SK-N-SH treated with all-trans-retinoic acid at 6 μM for 48 hours (cell line): ENCODE measurements around the gene RAD23A.

ENCODE experiments used
- ATAC-seq: fragments of 200-7000 bp; cut with Tn5 transposase; 3 replicates; pipeline ENCODE4 v1.9.1; 2020; ENCODE audit warnings: mild to moderate bottlenecking, moderate library complexity
- ARNTL ChIP-seq: fragments of 450-650 bp; formaldehyde crosslinking; IDR thresholded peaks from 2 replicates; pipeline ENCODE4 v1.5.0; 2020; ENCODE audit warnings: low read depth, mild to moderate bottlenecking, moderate library complexity, borderline replicate concordance
- CSDC2 ChIP-seq: fragments of 250-450 bp; sonication (Bioruptor Pico); IDR thresholded peaks from 2 replicates; pipeline ENCODE4 v1.5.0; 2020; ENCODE audit warnings: mild to moderate bottlenecking, moderate library complexity
- ESRRG ChIP-seq: fragments of 250-450 bp; sonication (Bioruptor Pico); IDR thresholded peaks from 2 replicates; pipeline ENCODE4 v1.6.1; 2021; ENCODE audit warnings: mild to moderate bottlenecking
- GLIS3 ChIP-seq: fragments of 250-450 bp; sonication (Bioruptor Pico); IDR thresholded peaks from 2 replicates; pipeline ENCODE4 v1.5.0; 2020; ENCODE audit warnings: mild to moderate bottlenecking, moderate library complexity
- ISL1 ChIP-seq: fragments of 250-450 bp; sonication (Bioruptor Pico); IDR thresholded peaks from 2 replicates; pipeline ENCODE4 v2.1.2; 2022; ENCODE audit warnings: mild to moderate bottlenecking, moderate library complexity
- OSR1 ChIP-seq: fragments of 250-450 bp; sonication (Bioruptor Pico); IDR thresholded peaks from 2 replicates; pipeline ENCODE4 v1.8.0; 2022; ENCODE audit warnings: moderate library complexity, mild to moderate bottlenecking, inconsistent platforms
- PPARA ChIP-seq: fragments of 250-450 bp; sonication (Bioruptor Pico); IDR thresholded peaks from 2 replicates; pipeline ENCODE4 v1.5.0; 2020; ENCODE audit warnings: mild to moderate bottlenecking, borderline replicate concordance
- RARB ChIP-seq: fragments of 250-450 bp; sonication (Bioruptor Pico); IDR thresholded peaks from 2 replicates; pipeline ENCODE4 v1.8.0; 2021; ENCODE audit warnings: mild to moderate bottlenecking, moderate library complexity
- SNAI2 ChIP-seq: fragments of 250-450 bp; sonication (Bioruptor Pico); IDR thresholded peaks from 2 replicates; pipeline ENCODE4 v1.5.0; 2020; ENCODE audit warnings: mild to moderate bottlenecking, moderate library complexity
- TOX ChIP-seq: fragments of 250-450 bp; sonication (Bioruptor Pico); IDR thresholded peaks from 2 replicates; pipeline ENCODE4 v1.8.0; 2021; ENCODE audit warnings: mild to moderate bottlenecking, moderate library complexity, borderline replicate concordance
- ZFP3 ChIP-seq: fragments of 250-450 bp; sonication (Bioruptor Pico); IDR thresholded peaks from 2 replicates; pipeline ENCODE4 v1.5.0; 2020; ENCODE audit warnings: mild to moderate bottlenecking, moderate library complexity
- ZFP30 ChIP-seq: fragments of 450-650 bp; formaldehyde crosslinking; IDR thresholded peaks from 2 replicates; pipeline ENCODE4 v1.5.0; 2022; ENCODE audit warnings: mild to moderate bottlenecking, moderate library complexity
- ZNF565 ChIP-seq: fragments of 450-650 bp; formaldehyde crosslinking; conservative IDR thresholded peaks from 2 replicates; pipeline ENCODE4 v1.5.0; 2020; ENCODE audit warnings: low read depth, mild to moderate bottlenecking, moderate library complexity
- ZNF8 ChIP-seq: fragments of 450-650 bp; formaldehyde crosslinking; IDR thresholded peaks from 2 replicates; pipeline ENCODE4 v1.5.0; 2020; ENCODE audit warnings: mild to moderate bottlenecking, moderate library complexity
- TF ChIP-seq, protein P1 (sequence below): fragments of 250-450 bp; sonication (Bioruptor Pico); IDR thresholded peaks from 2 replicates; pipeline ENCODE4 v1.5.1; 2021; ENCODE audit warnings: mild to moderate bottlenecking, moderate library complexity
- TF ChIP-seq, protein P2 (sequence below): fragments of 250-450 bp; sonication (Bioruptor Pico); IDR thresholded peaks from 2 replicates; pipeline ENCODE4 v1.5.0; 2020; ENCODE audit warnings: mild to moderate bottlenecking, moderate library complexity
- TF ChIP-seq, protein P3 (sequence below): fragments of 250-450 bp; sonication (Bioruptor Pico); IDR thresholded peaks from 2 replicates; pipeline ENCODE4 v1.8.0; 2020; ENCODE audit warnings: mild to moderate bottlenecking, moderate library complexity, borderline replicate concordance
- TF ChIP-seq, protein P4 (sequence below): fragments of 250-450 bp; sonication (Bioruptor Pico); IDR thresholded peaks from 2 replicates; pipeline ENCODE4 v1.8.0; 2021; ENCODE audit warnings: low read depth, mild to moderate bottlenecking, moderate library complexity, borderline replicate concordance
- TF ChIP-seq, protein P5 (sequence below): fragments of 250-450 bp; sonication (Bioruptor Pico); IDR thresholded peaks from 2 replicates; pipeline ENCODE4 v1.5.1; 2020; ENCODE audit warnings: low read depth, mild to moderate bottlenecking, moderate library complexity

RAD23A gene

DNA sequence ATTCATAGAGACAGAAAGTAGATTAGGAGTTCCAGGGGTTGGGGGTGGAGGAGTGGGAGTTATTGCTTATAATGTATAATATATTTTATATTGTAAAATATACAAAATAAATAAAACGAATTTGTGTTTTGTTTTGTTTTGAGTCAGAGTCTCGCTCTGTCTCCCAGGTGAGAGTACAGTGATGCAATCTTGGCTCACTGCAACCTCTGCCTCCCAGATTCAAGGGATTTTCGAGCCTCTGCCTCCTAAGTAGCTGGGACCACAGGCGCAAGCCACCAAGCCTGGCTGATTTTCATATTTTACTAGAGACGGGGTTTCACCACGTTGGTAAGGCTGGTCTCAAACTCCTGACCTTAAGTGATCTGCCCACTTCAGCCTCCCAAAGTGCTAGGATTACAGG, 13.8 kb downstream of the RAD23A start:
- no peak for ATAC-seq

DNA sequence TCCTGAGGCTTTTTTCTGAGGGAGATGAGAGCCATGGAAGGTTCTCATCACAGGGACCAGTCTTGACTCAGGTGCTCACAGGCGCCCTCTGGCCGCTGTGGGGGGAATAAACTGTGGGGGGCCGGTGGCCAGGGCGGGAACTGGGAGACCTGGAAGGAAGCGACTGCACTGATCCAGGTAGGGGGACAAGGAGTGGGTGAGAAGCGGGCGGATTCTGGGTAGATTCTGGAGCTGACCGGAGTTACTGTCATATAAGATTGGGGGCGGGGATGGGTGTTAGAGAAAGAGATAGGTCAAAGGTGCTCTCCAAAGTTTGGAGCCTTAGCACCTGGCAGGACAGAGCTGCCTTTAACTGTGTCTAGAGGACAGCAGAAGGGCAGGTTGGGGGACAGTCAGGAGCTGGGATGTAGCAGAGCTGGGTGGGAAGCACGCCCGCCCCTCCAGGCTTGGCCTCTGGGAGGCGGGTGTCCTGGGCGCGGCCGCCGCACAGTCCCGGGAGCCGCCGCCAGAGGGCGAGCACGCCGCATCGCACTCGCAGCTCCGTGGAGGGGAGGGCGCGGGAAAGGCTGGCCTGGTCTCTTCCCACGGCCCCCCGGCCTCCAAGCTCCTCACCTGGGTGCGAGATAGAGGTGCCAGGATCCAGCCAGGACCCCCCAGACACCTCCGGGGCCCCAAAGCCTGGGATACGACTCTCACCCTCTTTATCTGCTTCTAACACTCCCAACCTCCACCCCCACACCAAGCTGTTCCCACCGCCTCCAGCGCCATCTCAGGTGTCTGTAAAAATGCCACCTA, 19.6 kb downstream of the RAD23A start:
- ATAC-seq = peak; percentile 94

More for the DNA sequence above, 13.8 kb downstream of the RAD23A start:
- no peak for TF ChIP-seq ZNF565 (CRISPR knock-in tag)
- no peak for TF ChIP-seq ZFP3 (CRISPR knock-in tag)
- TF ChIP-seq PPARA (CRISPR knock-in tag) = no peak
- no peak for TF ChIP-seq ARNTL (CRISPR knock-in tag)
- no peak for TF ChIP-seq OSR1
- TF ChIP-seq ZFP30 (CRISPR knock-in tag) = no peak
- TF ChIP-seq, protein P1, sequence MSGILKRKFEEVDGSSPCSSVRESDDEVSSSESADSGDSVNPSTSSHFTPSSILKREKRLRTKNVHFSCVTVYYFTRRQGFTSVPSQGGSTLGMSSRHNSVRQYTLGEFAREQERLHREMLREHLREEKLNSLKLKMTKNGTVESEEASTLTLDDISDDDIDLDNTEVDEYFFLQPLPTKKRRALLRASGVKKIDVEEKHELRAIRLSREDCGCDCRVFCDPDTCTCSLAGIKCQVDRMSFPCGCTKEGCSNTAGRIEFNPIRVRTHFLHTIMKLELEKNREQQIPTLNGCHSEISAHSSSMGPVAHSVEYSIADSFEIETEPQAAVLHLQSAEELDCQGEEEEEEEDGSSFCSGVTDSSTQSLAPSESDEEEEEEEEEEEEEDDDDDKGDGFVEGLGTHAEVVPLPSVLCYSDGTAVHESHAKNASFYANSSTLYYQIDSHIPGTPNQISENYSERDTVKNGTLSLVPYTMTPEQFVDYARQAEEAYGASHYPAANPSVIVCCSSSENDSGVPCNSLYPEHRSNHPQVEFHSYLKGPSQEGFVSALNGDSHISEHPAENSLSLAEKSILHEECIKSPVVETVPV (CRISPR knock-in tag) = no peak
- TF ChIP-seq, protein P2, sequence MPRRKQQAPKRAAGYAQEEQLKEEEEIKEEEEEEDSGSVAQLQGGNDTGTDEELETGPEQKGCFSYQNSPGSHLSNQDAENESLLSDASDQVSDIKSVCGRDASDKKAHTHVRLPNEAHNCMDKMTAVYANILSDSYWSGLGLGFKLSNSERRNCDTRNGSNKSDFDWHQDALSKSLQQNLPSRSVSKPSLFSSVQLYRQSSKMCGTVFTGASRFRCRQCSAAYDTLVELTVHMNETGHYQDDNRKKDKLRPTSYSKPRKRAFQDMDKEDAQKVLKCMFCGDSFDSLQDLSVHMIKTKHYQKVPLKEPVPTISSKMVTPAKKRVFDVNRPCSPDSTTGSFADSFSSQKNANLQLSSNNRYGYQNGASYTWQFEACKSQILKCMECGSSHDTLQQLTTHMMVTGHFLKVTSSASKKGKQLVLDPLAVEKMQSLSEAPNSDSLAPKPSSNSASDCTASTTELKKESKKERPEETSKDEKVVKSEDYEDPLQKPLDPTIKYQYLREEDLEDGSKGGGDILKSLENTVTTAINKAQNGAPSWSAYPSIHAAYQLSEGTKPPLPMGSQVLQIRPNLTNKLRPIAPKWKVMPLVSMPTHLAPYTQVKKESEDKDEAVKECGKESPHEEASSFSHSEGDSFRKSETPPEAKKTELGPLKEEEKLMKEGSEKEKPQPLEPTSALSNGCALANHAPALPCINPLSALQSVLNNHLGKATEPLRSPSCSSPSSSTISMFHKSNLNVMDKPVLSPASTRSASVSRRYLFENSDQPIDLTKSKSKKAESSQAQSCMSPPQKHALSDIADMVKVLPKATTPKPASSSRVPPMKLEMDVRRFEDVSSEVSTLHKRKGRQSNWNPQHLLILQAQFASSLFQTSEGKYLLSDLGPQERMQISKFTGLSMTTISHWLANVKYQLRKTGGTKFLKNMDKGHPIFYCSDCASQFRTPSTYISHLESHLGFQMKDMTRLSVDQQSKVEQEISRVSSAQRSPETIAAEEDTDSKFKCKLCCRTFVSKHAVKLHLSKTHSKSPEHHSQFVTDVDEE (CRISPR knock-in tag) = no peak
- no peak for TF ChIP-seq SNAI2 (CRISPR knock-in tag)
- TF ChIP-seq RARB (CRISPR knock-in tag) = no peak
- TF ChIP-seq, protein P3, sequence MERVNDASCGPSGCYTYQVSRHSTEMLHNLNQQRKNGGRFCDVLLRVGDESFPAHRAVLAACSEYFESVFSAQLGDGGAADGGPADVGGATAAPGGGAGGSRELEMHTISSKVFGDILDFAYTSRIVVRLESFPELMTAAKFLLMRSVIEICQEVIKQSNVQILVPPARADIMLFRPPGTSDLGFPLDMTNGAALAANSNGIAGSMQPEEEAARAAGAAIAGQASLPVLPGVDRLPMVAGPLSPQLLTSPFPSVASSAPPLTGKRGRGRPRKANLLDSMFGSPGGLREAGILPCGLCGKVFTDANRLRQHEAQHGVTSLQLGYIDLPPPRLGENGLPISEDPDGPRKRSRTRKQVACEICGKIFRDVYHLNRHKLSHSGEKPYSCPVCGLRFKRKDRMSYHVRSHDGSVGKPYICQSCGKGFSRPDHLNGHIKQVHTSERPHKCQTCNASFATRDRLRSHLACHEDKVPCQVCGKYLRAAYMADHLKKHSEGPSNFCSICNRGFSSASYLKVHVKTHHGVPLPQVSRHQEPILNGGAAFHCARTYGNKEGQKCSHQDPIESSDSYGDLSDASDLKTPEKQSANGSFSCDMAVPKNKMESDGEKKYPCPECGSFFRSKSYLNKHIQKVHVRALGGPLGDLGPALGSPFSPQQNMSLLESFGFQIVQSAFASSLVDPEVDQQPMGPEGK (CRISPR knock-in tag) = no peak
- TF ChIP-seq, protein P4, sequence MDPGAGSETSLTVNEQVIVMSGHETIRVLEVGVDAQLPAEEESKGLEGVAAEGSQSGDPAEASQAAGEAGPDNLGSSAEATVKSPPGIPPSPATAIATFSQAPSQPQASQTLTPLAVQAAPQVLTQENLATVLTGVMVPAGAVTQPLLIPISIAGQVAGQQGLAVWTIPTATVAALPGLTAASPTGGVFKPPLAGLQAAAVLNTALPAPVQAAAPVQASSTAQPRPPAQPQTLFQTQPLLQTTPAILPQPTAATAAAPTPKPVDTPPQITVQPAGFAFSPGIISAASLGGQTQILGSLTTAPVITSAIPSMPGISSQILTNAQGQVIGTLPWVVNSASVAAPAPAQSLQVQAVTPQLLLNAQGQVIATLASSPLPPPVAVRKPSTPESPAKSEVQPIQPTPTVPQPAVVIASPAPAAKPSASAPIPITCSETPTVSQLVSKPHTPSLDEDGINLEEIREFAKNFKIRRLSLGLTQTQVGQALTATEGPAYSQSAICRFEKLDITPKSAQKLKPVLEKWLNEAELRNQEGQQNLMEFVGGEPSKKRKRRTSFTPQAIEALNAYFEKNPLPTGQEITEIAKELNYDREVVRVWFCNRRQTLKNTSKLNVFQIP (CRISPR knock-in tag) = no peak
- TF ChIP-seq ISL1 (CRISPR knock-in tag) = no peak
- TF ChIP-seq TOX (CRISPR knock-in tag) = no peak
- TF ChIP-seq ZNF8 (CRISPR knock-in tag) = no peak
- no peak for TF ChIP-seq CSDC2 (CRISPR knock-in tag)
- TF ChIP-seq GLIS3 (CRISPR knock-in tag) = no peak
- TF ChIP-seq, protein P5, sequence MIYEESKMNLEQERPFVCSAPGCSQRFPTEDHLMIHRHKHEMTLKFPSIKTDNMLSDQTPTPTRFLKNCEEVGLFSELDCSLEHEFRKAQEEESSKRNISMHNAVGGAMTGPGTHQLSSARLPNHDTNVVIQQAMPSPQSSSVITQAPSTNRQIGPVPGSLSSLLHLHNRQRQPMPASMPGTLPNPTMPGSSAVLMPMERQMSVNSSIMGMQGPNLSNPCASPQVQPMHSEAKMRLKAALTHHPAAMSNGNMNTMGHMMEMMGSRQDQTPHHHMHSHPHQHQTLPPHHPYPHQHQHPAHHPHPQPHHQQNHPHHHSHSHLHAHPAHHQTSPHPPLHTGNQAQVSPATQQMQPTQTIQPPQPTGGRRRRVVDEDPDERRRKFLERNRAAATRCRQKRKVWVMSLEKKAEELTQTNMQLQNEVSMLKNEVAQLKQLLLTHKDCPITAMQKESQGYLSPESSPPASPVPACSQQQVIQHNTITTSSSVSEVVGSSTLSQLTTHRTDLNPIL = no peak
- no peak for TF ChIP-seq ESRRG (CRISPR knock-in tag)

More for the DNA sequence above, 19.6 kb downstream of the RAD23A start:
- TF ChIP-seq, protein P4 (CRISPR knock-in tag) = no peak
- TF ChIP-seq ZFP3 (CRISPR knock-in tag) = peak; percentile 97
- TF ChIP-seq, protein P3 (CRISPR knock-in tag) = peak; percentile 96
